GM12864 (cell line): ENCODE data around the gene GNB2.

ENCODE experiments used
- DNase-seq: peaks from one replicate; pipeline ENCODE4 v3.0.0-alpha.2; 2011; ENCODE audit warnings: low read depth
- H3K4me3 ChIP-seq: 2 replicates; pipeline ENCODE4 v1.5.1; 2011; ENCODE audit warnings: mild to moderate bottlenecking, low read depth, low read length, control low read depth
- TF ChIP-seq, protein P1 (sequence below): IDR thresholded peaks from 2 replicates; pipeline ENCODE4 v1.5.1; 2011; ENCODE audit warnings: low read depth, mild to moderate bottlenecking, moderate library complexity, low read length, control low read depth, inconsistent platforms; ENCODE audit errors: missing control alignments

The GNB2 gene

DNA sequence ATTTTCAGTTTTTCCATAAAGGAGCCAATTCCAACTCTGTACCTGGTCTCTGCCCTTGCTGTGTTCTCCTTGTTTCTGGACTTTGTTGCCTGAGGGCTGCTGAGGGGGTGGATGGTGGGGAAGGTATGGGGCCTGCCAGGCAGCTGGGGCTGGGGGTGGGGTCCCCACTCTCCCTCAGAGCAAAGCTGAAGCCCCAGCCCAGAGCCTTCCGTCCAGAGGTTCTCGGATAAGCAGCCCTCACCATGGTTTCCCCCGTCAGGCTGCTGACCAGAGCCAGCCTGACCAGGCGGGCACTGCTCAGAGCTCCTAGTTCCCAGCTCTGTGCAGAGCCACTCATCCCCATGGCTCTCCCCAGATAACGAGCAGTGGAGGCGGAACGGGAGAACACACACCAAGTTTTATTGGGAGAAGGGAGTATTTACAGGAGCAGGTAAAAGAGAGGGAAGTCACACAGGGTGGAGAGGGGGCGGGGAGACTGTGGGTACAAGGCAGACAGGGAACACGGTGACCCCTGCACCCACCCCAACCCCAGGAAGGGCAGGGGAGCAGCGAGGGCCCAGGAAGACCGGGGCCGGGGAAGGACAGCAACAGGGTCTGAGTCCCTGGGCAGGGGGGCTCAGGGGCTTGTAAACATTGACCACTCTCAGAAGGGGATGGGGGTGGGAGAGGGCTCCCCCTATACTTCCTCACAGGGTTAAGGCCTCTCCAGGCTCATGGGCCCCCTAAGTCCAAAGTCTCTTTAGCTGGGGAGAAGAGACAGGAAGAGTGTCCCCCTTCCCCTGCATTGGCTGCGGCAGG, 5.8 kb downstream of the GNB2 start:
- H3K4me3 ChIP-seq, result no peak overlapping the region
- DNase-seq, result no peak
- TF ChIP-seq, protein P1, sequence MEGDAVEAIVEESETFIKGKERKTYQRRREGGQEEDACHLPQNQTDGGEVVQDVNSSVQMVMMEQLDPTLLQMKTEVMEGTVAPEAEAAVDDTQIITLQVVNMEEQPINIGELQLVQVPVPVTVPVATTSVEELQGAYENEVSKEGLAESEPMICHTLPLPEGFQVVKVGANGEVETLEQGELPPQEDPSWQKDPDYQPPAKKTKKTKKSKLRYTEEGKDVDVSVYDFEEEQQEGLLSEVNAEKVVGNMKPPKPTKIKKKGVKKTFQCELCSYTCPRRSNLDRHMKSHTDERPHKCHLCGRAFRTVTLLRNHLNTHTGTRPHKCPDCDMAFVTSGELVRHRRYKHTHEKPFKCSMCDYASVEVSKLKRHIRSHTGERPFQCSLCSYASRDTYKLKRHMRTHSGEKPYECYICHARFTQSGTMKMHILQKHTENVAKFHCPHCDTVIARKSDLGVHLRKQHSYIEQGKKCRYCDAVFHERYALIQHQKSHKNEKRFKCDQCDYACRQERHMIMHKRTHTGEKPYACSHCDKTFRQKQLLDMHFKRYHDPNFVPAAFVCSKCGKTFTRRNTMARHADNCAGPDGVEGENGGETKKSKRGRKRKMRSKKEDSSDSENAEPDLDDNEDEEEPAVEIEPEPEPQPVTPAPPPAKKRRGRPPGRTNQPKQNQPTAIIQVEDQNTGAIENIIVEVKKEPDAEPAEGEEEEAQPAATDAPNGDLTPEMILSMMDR, result no peak

- DNase-seq, result no peak
- TF ChIP-seq, protein P1, result no peak
- no peak overlapping the region for H3K4me3 ChIP-seq
Observed at GRCh38 chr7:100679927-100680575, 6.5 kb downstream of the GNB2 start.

- no peak for DNase-seq
- H3K4me3 ChIP-seq, result no peak overlapping the region
- TF ChIP-seq, protein P1, result no peak
Observed at GRCh38 chr7:100680576-100681271, 7.2 kb downstream of the GNB2 start.

- DNase-seq, result no peak
- no peak overlapping the region for H3K4me3 ChIP-seq
- TF ChIP-seq, protein P1, result no peak
Observed at GRCh38 chr7:100681491-100682227, 8.1 kb downstream of the GNB2 start.

DNA sequence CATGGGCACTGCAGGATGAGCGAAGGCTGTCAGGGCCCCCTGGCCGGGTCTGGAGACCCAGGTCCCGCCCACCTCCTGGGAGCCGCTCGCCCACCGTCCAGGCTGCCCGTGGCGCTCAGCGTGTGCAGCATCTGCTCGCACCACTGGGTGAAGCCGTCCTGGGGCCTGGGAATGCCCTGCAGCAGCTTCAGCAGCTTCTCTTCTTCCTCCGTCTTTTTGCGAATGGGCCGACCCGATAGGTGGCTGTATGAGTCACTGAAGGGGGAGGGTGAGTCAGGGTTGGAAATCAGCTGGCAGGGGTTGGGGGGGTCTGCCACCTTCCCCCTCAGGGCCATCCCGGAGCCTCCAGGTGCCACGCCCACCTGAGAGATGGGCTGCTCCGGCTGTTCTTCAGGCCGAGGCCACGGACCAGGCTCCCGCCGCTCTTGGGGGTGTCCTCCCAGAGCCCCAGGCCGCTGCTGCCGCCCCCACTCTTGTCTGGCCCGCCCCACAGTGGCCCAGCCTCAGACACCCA, 8.7 kb downstream of the GNB2 start:
- no peak for DNase-seq
- no peak overlapping the region for H3K4me3 ChIP-seq
- TF ChIP-seq, protein P1, result no peak

GRCh38 chr7:100682991-100683658, 9.6 kb downstream of the GNB2 start:
- no peak for DNase-seq
- TF ChIP-seq, protein P1, result no peak
- H3K4me3 ChIP-seq, result no peak overlapping the region
